ENCODE results near the gene SPA17. TPM values are rescaled to one million over a fixed set of nuclear protein-coding genes. Genes with fewer than 3 reads are reported as not detected.

SPA17 gene
- total RNA-seq, 1 donor from 2014 or later, result not detected

- TF ChIP-seq CTCF (IDR thresholded peaks at IDR 0.05), result no peak
- Histone ChIP-seq H3K9me3 (no peaks in the 10 kb centered on the region), H3K27me3 (no peaks in the 10 kb centered on the region), H3K27ac (no peak overlapping the region), H3K36me3 (peaks cover 0 to 7% of the 10 kb centered on the region in 2 donors), H3K4me3 (no peak overlapping the region), H3K4me1 (no peaks in the 10 kb centered on the region)
- intact Hi-C loops (cut with DNase I), result no loop called here
- DNase-seq (ENCODE audit: low spot score in 2 of 2), result no peak
Observed at GRCh38 chr11:124662106-124662505, 11.6 kb upstream of the SPA17 start.

GRCh38 chr11:124663861-124664260 is 9.8 kb upstream of the SPA17 start:
- Histone ChIP-seq H3K9me3 (no peaks in the 10 kb centered on the region), H3K4me3 (no peak overlapping the region), H3K27ac (no peak overlapping the region), H3K27me3 (no peaks in the 10 kb centered on the region), H3K4me1 (no peaks in the 10 kb centered on the region), H3K36me3 (peaks cover 0 to 6% of the 10 kb centered on the region in 2 donors)
- DNase-seq (ENCODE audit: low spot score in 2 of 2), result no peak
- TF ChIP-seq CTCF (IDR thresholded peaks at IDR 0.05), result no peak
- intact Hi-C loops (cut with DNase I), result no loop called here

- H3K27ac ChIP-seq, result no peak overlapping the region
- DNase-seq (ENCODE audit: low spot score in 2 of 2), result no peak
- H3K9me3 ChIP-seq, result no peaks in the 10 kb centered on the region
- TF ChIP-seq CTCF (IDR thresholded peaks at IDR 0.05), result no peak
- H3K4me1 ChIP-seq, result no peaks in the 10 kb centered on the region
- no peaks in the 10 kb centered on the region for H3K27me3 ChIP-seq
- intact Hi-C loops (cut with DNase I), result no loop called here
- H3K4me3 ChIP-seq, result no peak overlapping the region
- H3K36me3 ChIP-seq, result no peaks in the 10 kb centered on the region
Observed at GRCh38 chr11:124667601-124668000, 6.1 kb upstream of the SPA17 start.

- peaks cover under 1 to 3% of the 10 kb centered on the region in 2 donors for H3K4me1 ChIP-seq
- no peak overlapping the region for H3K4me3 ChIP-seq
- no peak overlapping the region for H3K27ac ChIP-seq
- no peaks in the 10 kb centered on the region for H3K36me3 ChIP-seq
- TF ChIP-seq CTCF (IDR thresholded peaks at IDR 0.05), result peak; percentile 73 to 82 (median 81)
- peak in 1 of 2 donors; percentile 67 for DNase-seq (ENCODE audit: low spot score in 2 of 2)
- no peaks in the 10 kb centered on the region for H3K27me3 ChIP-seq
- no peaks in the 10 kb centered on the region for H3K9me3 ChIP-seq
- intact Hi-C loops (cut with DNase I), result loop anchor here (1.0 to 2.0 kb wide), 4 partner anchors 24 to 168 kb away; partner anchors contain the start of gene MSANTD2
Observed at GRCh38 chr11:124669193-124669592, 4.5 kb upstream of the SPA17 start.

- intact Hi-C loops (cut with DNase I), result loop anchor here (10.0 kb wide), 1 partner anchor 556 kb away; the partner anchor contains the start of gene VWA5A
- DNase-seq (ENCODE audit: low spot score in 2 of 2), result no peak
- no peaks in the 10 kb centered on the region for H3K27me3 ChIP-seq
- no peak overlapping the region for H3K4me3 ChIP-seq
- no peaks in the 10 kb centered on the region for H3K36me3 ChIP-seq
- TF ChIP-seq CTCF (IDR thresholded peaks at IDR 0.05), result no peak
- no peak overlapping the region for H3K27ac ChIP-seq
- peaks cover 4 to 16% of the 10 kb centered on the region in 2 donors for H3K4me1 ChIP-seq
- H3K9me3 ChIP-seq, result no peaks in the 10 kb centered on the region
Observed at GRCh38 chr11:124670732-124671131, 3.0 kb upstream of the SPA17 start.
